NOMO-1 treated with dmso at 0.1 percent for 144 hours (cell line): Measurements from ENCODE around the gene PIM3.

ENCODE experiments used
- DNase-seq: peaks from one replicate; lab custom pipeline; 2025; ENCODE audit not compliant: unreplicated experiment; lab: John Stamatoyannopoulos, UW

The PIM3 gene

GRCh38 chr22:49954991-49955580 lies 5.5 kb upstream of the PIM3 start:
- no peak for DNase-seq

DNA sequence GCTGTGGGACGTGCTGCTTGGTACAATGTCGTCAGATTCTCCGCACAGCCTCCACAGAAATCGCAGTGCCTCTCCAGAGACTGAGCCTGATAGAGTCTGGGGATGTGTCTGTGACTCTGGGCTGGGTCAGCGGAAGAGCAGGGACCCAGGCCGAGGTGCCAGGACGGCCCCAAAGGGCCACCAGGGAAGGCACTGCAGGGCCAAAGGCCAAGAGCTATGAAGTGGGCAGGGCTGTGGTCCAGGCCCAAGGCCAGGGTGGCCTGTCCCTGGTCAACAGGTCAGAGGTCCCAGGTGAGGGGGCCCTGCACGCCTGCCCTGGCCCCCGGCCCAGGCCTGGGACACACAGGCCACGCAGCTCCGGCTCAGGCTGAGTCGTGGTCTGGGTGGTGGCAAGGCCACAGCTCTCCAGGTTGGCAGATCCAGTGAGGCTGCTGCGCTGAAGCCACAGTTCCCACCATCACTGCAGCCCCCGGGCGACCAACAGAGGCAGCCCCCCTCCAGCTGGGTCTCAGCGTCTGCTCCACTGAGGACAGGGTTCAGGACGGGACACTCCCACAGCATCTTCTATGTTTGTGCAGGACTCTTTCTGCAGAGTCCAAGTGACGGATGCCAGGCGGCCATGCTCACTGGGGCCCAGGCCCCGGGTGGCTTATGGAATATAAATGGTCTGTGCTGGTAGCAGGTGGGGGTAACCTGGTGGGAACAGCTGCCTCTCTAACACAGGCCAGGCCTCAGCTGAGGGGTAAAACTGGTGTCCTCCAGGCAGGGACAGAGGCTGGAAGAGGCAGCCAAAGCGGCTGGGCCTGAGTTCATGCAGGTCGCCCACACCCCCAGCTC lies 4.8 kb upstream of the PIM3 start:
- DNase-seq: no peak

DNA sequence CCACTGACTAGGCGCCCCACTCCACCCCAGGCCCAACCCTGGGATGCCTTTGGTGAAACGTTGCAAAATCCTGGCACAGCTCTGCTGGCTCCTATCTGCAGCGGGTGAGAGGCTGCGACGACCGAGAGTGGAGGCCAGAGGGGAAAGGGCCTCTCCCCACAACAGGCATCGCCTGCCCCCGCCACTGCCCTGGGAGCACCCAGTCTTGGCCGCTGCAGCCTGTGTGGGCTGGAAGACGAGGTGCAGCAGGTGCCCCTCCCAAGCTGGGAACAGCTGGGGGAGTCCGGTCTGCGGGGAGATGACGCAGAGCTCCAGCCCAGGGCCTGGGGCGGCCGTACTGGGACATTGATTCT lies 4.2 kb upstream of the PIM3 start:
- DNase-seq: no peak

GRCh38 chr22:49956914-49957825 lies 3.4 kb upstream of the PIM3 start:
- DNase-seq: no peak

GRCh38 chr22:49957826-49958365 lies 2.7 kb upstream of the PIM3 start:
- no peak for DNase-seq

DNA sequence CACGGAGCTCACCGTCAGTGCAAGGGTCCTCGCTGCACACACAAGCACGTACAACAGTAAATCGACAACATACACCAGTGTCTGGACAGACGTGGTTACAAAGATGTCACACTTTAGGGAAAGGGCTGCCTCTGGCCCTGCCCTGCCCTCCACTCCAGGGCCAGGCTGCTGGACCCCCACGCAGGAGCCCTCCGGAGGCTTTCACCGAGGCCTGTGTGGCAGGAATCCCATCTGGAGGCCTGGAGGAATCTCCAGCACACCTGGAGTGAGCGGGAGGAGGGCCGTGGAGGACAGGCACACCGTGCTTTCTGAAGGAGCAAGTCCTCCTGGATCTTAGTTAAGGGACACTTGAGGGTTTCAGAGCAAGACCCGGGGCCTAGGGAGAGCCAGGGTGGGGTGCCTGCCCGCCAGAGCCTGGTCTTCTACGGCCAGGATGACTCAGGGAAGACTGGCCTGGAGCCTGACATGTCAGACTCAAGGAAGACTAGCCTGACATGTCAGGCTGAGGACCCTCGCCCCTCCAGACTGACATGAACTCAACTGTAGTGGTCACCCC lies 2.1 kb upstream of the PIM3 start:
- DNase-seq: no peak

DNA sequence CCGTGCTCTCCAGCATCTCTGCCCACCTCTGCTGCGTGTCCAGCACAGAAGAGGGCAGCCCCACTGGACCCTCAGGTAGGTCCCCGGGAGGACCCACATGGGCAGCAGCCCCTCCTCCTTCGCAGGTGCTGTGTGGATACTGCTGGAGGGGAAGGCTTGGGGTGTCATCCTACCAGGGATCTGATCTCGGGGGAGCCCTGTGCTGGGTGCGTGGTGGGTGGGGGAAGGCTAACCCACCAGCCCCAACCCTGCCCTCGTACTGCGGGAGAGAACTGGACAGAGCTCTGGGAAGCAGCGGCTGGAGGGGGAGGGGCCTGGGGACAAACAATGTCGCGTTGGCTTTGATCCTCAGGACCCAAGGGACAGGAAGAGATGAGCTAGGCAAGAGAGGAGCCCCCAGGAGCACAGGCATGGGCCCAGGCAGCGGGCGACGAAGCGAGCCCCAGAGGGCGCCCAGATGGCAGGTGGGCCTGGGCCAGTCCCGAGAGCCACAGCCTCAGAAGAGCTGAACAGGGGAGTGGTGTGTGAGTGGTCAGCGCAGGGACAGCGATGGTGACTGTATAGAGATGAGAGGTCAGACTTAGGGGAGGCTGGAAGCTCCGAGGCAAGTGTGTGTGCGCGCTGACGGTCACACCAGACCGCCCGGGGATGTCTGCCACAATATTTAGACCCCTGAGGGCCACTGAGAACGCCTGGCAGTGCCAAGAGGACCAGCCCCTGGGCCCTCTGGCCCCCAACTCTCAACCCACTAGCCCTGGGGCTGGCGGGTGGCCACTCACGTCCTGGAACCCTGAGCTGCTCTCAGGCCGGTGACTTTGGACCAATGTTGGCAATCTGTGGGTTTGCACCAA lies 1.4 kb upstream of the PIM3 start:
- no peak for DNase-seq

GRCh38 chr22:49959782-49960158 lies 802 bp upstream of the PIM3 start:
- DNase-seq: no peak

DNA sequence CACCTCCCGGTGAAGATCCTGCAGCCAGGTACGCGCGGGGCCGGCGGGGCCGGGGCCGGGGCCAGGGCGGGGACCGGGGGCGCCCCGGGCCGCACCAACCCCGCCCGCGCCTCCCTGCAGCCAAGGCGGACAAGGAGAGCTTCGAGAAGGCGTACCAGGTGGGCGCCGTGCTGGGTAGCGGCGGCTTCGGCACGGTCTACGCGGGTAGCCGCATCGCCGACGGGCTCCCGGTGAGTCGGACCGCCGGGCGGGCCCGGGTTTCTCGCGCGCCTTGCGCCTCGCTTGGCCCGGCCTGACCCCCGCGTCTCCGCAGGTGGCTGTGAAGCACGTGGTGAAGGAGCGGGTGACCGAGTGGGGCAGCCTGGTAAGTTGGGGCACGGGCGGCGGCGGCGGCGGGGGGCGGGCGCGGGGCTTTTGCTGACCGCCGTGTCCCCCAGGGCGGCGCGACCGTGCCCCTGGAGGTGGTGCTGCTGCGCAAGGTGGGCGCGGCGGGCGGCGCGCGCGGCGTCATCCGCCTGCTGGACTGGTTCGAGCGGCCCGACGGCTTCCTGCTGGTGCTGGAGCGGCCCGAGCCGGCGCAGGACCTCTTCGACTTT lies 531 bp downstream of the PIM3 start:
- DNase-seq: no peak

DNA sequence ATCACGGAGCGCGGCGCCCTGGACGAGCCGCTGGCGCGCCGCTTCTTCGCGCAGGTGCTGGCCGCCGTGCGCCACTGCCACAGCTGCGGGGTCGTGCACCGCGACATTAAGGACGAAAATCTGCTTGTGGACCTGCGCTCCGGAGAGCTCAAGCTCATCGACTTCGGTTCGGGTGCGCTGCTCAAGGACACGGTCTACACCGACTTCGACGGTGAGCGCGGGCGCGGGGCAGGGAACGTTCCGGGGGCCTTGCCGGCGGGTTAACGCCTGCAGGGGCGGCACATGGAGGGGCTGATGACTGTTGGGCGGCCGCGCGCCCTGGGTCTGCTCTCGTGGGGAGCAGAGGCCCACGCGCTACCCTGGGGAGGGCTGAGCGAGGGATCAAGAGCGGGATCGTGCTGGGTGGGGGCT lies 1.0 kb downstream of the PIM3 start:
- no peak for DNase-seq

- no peak for DNase-seq
Measured at GRCh38 chr22:49962012-49962750, 1.6 kb downstream of the PIM3 start.

DNA sequence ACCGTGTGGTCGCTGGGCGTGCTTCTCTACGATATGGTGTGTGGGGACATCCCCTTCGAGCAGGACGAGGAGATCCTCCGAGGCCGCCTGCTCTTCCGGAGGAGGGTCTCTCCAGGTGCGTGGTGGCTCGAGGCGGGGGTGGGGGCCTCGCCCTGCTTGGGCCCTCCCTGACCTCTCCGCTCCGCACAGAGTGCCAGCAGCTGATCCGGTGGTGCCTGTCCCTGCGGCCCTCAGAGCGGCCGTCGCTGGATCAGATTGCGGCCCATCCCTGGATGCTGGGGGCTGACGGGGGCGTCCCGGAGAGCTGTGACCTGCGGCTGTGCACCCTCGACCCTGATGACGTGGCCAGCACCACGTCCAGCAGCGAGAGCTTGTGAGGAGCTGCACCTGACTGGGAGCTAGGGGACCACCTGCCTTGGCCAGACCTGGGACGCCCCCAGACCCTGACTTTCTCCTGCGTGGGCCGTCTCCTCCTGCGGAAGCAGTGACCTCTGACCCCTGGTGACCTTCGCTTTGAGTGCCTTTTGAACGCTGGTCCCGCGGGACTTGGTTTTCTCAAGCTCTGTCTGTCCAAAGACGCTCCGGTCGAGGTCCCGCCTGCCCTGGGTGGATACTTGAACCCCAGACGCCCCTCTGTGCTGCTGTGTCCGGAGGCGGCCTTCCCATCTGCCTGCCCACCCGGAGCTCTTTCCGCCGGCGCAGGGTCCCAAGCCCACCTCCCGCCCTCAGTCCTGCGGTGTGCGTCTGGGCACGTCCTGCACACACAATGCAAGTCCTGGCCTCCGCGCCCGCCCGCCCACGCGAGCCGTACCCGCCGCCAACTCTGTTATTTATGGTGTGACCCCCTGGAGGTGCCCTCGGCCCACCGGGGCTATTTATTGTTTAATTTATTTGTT lies 2.4 kb downstream of the PIM3 start:
- DNase-seq: no peak

GRCh38 chr22:49963647-49964026 lies 3.1 kb downstream of the PIM3 start:
- DNase-seq: no peak

- no peak for DNase-seq
Measured at GRCh38 chr22:49964136-49965090, 3.8 kb downstream of the PIM3 start.

- no peak for DNase-seq
Measured at GRCh38 chr22:49965091-49966040, 4.8 kb downstream of the PIM3 start.
